AG09309 (cell line): ENCODE measurements around the gene CD8A.

Experiments
- DNase-seq: peaks from one replicate; pipeline ENCODE4 v3.0.0-alpha.2; 2010; ENCODE audit warnings: low read depth
- H3K4me3 ChIP-seq: 2 replicates; pipeline ENCODE4 v1.5.1; 2011; ENCODE audit warnings: mild to moderate bottlenecking, low read depth, low read length, moderate library complexity; ENCODE audit not compliant: control insufficient read depth
- TF ChIP-seq, protein P1 (sequence below): IDR thresholded peaks from 2 replicates; pipeline ENCODE4 v1.5.1; 2011; ENCODE audit warnings: mild to moderate bottlenecking, low read depth, low read length, inconsistent platforms; ENCODE audit not compliant: insufficient read depth, control insufficient read depth; ENCODE audit errors: missing control alignments

Gene CD8A

DNA sequence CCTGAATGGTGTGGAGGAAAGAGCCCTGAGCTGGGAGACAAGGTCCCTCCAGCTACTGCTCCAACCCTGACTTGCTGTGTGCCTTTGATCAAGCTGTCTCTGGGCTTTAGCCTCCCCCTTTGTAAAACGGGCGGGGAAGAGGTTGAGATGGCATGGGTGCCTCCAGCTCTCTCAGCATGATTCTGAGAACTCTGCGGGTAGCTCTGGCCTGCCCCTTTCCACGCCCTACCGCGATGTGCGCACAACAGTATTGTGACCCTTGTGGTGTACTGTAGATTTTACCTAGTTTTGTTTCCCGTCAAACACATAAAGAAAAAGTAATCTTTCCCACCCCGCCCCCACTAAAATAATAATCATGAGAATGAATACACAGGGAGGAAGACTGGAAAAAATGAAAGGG is 5.3 kb downstream of the CD8A start:
- DNase-seq: no peak
- TF ChIP-seq, protein P1, sequence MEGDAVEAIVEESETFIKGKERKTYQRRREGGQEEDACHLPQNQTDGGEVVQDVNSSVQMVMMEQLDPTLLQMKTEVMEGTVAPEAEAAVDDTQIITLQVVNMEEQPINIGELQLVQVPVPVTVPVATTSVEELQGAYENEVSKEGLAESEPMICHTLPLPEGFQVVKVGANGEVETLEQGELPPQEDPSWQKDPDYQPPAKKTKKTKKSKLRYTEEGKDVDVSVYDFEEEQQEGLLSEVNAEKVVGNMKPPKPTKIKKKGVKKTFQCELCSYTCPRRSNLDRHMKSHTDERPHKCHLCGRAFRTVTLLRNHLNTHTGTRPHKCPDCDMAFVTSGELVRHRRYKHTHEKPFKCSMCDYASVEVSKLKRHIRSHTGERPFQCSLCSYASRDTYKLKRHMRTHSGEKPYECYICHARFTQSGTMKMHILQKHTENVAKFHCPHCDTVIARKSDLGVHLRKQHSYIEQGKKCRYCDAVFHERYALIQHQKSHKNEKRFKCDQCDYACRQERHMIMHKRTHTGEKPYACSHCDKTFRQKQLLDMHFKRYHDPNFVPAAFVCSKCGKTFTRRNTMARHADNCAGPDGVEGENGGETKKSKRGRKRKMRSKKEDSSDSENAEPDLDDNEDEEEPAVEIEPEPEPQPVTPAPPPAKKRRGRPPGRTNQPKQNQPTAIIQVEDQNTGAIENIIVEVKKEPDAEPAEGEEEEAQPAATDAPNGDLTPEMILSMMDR: no peak
- H3K4me3 ChIP-seq: no peak overlapping the region

DNA sequence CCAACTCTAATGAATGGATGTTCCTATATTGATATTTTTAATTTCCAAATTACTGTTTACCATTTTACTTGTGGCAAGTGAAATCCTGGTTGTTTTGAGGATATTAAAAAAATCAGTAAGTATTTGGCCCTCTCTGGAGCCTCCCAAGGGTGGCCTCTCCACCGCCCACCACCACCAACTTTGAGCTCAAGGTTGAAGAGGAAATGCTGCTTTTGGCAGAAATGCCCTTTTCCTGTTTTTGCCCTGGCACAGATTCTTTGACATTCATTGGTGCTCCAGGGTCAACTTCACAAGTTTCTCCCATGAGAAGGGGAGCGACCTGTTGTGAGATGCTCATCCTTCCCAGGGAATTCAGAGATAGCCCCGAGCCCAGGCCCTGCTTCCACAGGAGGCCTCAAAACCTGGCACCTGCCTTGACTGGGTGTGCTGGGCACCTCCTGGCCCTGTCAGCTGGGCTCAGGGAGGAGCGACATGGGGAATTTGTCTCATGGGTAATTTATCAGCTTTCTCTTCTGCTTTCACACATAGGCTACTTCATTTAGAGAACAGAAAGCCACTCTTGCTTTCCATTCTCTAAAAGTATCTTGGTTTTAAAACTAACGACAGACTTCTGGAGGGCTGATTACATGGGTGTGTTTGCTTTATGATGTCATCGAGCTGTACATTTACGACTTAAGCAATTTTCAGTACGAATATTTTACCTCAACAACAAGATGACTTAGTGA is 6.9 kb downstream of the CD8A start:
- DNase-seq: no peak
- no peak overlapping the region for H3K4me3 ChIP-seq
- TF ChIP-seq, protein P1: no peak

DNA sequence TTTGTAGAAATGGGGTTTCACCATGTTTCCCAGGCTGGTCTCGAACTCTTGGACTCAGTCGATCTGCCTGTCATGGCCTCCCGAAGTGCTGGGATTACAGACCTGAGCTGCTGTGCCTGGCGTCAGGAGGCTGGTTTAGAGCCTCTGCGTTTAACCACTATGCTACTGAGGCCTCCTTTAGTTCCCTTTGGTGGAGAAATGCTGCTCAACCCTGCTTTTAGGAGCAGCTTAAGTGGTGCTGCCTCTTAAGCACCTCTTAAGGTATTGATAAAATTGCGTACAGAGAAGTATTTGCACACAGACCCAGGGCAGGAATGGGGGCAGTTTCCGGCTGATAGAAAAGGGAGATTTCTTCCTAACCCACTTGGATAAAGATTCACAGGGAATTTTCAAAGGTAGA is 8.0 kb downstream of the CD8A start:
- TF ChIP-seq, protein P1: no peak
- H3K4me3 ChIP-seq: no peak overlapping the region
- DNase-seq: no peak

DNA sequence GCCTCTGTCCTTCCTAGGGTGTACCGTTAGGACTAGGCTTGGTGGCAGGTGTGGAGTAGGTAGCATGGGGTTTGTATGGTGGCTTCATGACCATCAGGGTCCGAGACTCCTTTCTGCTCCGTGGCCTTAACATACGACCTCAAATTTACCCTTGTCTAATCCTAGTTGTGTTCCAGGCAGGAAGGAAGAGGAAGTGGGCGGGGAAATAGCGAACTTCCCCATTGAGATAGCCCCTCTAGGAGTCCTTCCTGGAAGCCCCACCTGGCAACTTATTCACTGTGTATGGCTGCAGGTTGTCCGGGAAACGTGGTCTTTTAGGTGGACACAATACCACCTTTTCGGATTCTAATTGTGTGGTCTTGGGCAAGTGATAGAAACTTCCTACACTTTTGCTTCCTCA is 9.3 kb downstream of the CD8A start:
- TF ChIP-seq, protein P1: no peak
- DNase-seq: no peak
- no peak overlapping the region for H3K4me3 ChIP-seq

DNA sequence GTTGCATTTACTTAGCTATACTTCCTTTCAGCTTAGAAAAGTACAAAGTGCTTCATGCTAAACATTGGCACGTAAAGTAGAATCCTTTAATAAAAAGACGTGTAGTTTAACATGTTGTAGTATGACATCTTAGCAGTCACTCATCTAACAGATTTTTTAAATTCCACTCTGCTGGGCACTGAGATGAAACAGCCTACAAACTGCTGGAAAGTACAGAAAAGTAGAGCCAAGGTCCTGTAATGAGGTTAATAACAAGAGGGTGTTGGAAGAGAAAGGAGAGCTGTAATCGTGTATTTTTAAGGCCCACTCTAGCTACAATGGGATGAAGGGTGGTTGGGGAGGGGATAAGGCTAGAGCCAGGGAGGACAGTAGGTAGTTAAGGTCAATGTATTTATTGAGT is 10.7 kb downstream of the CD8A start:
- H3K4me3 ChIP-seq: no peak overlapping the region
- DNase-seq: no peak
- TF ChIP-seq, protein P1: no peak

DNA sequence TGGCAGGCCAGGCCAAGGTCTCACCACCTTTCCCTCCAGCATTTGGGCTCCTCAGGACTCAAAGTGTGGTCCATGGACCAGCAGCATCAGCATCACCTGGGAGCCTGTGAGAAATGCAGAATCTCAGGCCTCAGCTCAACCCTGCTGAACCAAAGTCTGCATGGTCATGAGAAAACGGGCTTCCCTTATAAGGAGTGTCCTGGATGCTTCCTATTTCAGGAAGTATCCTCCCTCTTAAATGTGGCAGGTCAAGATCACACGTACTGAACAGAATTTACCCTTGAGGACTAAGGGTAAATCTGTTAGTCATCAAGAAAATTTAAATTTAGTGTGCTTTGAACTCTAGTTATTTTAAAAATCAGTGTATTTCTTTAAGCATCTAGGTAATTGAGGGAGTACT is 11.8 kb downstream of the CD8A start:
- H3K4me3 ChIP-seq: no peak overlapping the region
- DNase-seq: no peak
- TF ChIP-seq, protein P1: no peak
